ENCODE data around the gene GLB1L2. TPM values are rescaled to one million over a fixed set of nuclear protein-coding genes. Genes with fewer than 3 reads are reported as not detected.

GLB1L2 gene
- polyA plus RNA-seq, 4 donors, result 1.4 to 9.6 (median 4.2) TPM

GRCh38 chr11:134356656-134357544 lies 25.1 kb downstream of the GLB1L2 start:
- no peak overlapping the region for H3K27ac ChIP-seq (ENCODE audit: low read depth in 1 of 3, low read length in 2 of 3)
- H3K4me3 ChIP-seq (ENCODE audit: low read depth in 1 of 3, low read length in 3 of 3), result no peak overlapping the region
- DNase-seq (peak in 1 of 2 donors; percentile 25), FAIRE-seq (no peak)
- 88 to 91% (median 88%) methylated on average over 21 of the region's 21 CpGs for WGBS, 3 donors
- H3K27me3 ChIP-seq (ENCODE audit: control insufficient read depth in 3 of 3, insufficient read depth in 3 of 3, low read length in 3 of 3), result no peaks in the 10 kb centered on the region
- no peaks in the 10 kb centered on the region for H3K9me3 ChIP-seq (ENCODE audit: control insufficient read depth in 2 of 2, insufficient read depth in 1 of 2, low read depth in 1 of 2, low read length in 1 of 2)
- no peaks in the 10 kb centered on the region for H3K36me3 ChIP-seq (ENCODE audit: control insufficient read depth in 3 of 3, insufficient read depth in 2 of 3, low read depth in 1 of 3, low read length in 3 of 3)
- H3K4me1 ChIP-seq (ENCODE audit: control insufficient read depth in 3 of 3, insufficient read depth in 2 of 3, low read depth in 1 of 3, low read length in 2 of 3), result no peaks in the 10 kb centered on the region

- H3K9me3 ChIP-seq (ENCODE audit: control insufficient read depth in 2 of 2, insufficient read depth in 1 of 2, low read depth in 1 of 2, low read length in 1 of 2), result no peaks in the 10 kb centered on the region
Measured at GRCh38 chr11:134357545-134357839, 25.7 kb downstream of the GLB1L2 start.

GRCh38 chr11:134358165-134358855 lies 26.5 kb downstream of the GLB1L2 start:
- H3K9me3 ChIP-seq (ENCODE audit: control insufficient read depth in 2 of 2, insufficient read depth in 1 of 2, low read depth in 1 of 2, low read length in 1 of 2), result no peaks in the 10 kb centered on the region

More at GRCh38 chr11:134357545-134357839, 25.7 kb downstream of the GLB1L2 start:
- H3K27me3 ChIP-seq (ENCODE audit: control insufficient read depth in 3 of 3, insufficient read depth in 3 of 3, low read length in 3 of 3), result no peaks in the 10 kb centered on the region
- FAIRE-seq (no peak), DNase-seq (no peak)
- no peaks in the 10 kb centered on the region for H3K36me3 ChIP-seq (ENCODE audit: control insufficient read depth in 3 of 3, insufficient read depth in 2 of 3, low read depth in 1 of 3, low read length in 3 of 3)
- H3K4me1 ChIP-seq (ENCODE audit: control insufficient read depth in 3 of 3, insufficient read depth in 2 of 3, low read depth in 1 of 3, low read length in 2 of 3), result no peaks in the 10 kb centered on the region
- no peak overlapping the region for H3K27ac ChIP-seq (ENCODE audit: low read depth in 1 of 3, low read length in 2 of 3)
- WGBS, 3 donors, result 85 to 91% (median 90%) methylated on average over 8 of the region's 8 CpGs
- H3K4me3 ChIP-seq (ENCODE audit: low read depth in 1 of 3, low read length in 3 of 3), result no peak overlapping the region

DNA sequence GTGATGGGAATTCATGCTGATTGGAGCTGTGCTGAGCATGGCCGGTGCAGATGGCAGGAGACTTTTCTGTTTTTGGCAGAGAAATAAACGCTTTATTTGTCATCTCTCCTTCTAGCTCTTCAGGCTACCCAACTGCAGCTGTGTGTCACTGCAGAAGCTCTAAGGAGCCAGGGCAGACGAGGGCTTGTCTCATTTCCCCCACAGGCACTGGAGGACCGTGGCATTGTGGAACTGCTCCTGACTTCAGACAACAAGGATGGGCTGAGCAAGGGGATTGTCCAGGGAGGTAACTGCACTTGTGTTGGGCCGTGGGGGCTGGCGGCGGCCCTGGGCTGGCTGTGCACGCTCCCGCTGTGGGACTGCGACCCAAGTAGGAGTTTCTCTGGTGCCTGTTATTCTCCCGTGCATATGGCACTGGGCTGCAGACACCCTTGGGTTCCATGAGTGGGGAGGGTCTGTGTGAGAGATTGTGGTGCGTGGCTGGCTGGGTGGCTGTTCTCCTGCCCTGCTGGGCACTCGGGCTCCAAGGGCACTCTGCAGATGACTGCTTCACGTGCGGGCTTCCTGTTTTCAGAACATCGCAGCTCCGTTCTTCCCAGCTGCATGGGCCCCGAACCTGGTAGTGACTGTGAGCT lies 27.2 kb downstream of the GLB1L2 start:
- H3K4me3 ChIP-seq (ENCODE audit: low read depth in 1 of 3, low read length in 3 of 3), result no peak overlapping the region
- H3K36me3 ChIP-seq (ENCODE audit: control insufficient read depth in 3 of 3, insufficient read depth in 2 of 3, low read depth in 1 of 3, low read length in 3 of 3), result no peaks in the 10 kb centered on the region
- FAIRE-seq (no peak), DNase-seq (no peak)
- no peaks in the 10 kb centered on the region for H3K4me1 ChIP-seq (ENCODE audit: control insufficient read depth in 3 of 3, insufficient read depth in 2 of 3, low read depth in 1 of 3, low read length in 2 of 3)
- no peak overlapping the region for H3K27ac ChIP-seq (ENCODE audit: low read depth in 1 of 3, low read length in 2 of 3)
- no peaks in the 10 kb centered on the region for H3K27me3 ChIP-seq (ENCODE audit: control insufficient read depth in 3 of 3, insufficient read depth in 3 of 3, low read length in 3 of 3)
- no peaks in the 10 kb centered on the region for H3K9me3 ChIP-seq (ENCODE audit: control insufficient read depth in 2 of 2, insufficient read depth in 1 of 2, low read depth in 1 of 2, low read length in 1 of 2)
- WGBS, 3 donors, result 88 to 94% (median 93%) methylated on average over 18 of the region's 18 CpGs

More at GRCh38 chr11:134358165-134358855, 26.5 kb downstream of the GLB1L2 start:
- 91 to 95% (median 94%) methylated on average over 27 of the region's 27 CpGs for WGBS, 3 donors
- Histone ChIP-seq H3K4me1 (ENCODE audit: control insufficient read depth in 3 of 3, insufficient read depth in 2 of 3, low read depth in 1 of 3, low read length in 2 of 3) (no peaks in the 10 kb centered on the region), H3K4me3 (ENCODE audit: low read depth in 1 of 3, low read length in 3 of 3) (no peak overlapping the region), H3K27me3 (ENCODE audit: control insufficient read depth in 3 of 3, insufficient read depth in 3 of 3, low read length in 3 of 3) (no peaks in the 10 kb centered on the region), H3K27ac (ENCODE audit: low read depth in 1 of 3, low read length in 2 of 3) (no peak overlapping the region), H3K36me3 (ENCODE audit: control insufficient read depth in 3 of 3, insufficient read depth in 2 of 3, low read depth in 1 of 3, low read length in 3 of 3) (no peaks in the 10 kb centered on the region)
- no peak for FAIRE-seq
- no peak for DNase-seq

- no peaks in the 10 kb centered on the region for H3K9me3 ChIP-seq (ENCODE audit: control insufficient read depth in 2 of 2, insufficient read depth in 1 of 2, low read depth in 1 of 2, low read length in 1 of 2)
- no peak overlapping the region for H3K4me3 ChIP-seq (ENCODE audit: low read depth in 1 of 3, low read length in 3 of 3)
- WGBS, 3 donors, result 89 to 95% (median 92%) methylated on average over 10 of the region's 10 CpGs
- no peak for FAIRE-seq
- DNase-seq, result no peak
- no peaks in the 10 kb centered on the region for H3K4me1 ChIP-seq (ENCODE audit: control insufficient read depth in 3 of 3, insufficient read depth in 2 of 3, low read depth in 1 of 3, low read length in 2 of 3)
- H3K36me3 ChIP-seq (ENCODE audit: control insufficient read depth in 3 of 3, insufficient read depth in 2 of 3, low read depth in 1 of 3, low read length in 3 of 3), result no peaks in the 10 kb centered on the region
- H3K27ac ChIP-seq (ENCODE audit: low read depth in 1 of 3, low read length in 2 of 3), result no peak overlapping the region
- H3K27me3 ChIP-seq (ENCODE audit: control insufficient read depth in 3 of 3, insufficient read depth in 3 of 3, low read length in 3 of 3), result no peaks in the 10 kb centered on the region
Measured at GRCh38 chr11:134359646-134360045, 27.9 kb downstream of the GLB1L2 start.

DNA sequence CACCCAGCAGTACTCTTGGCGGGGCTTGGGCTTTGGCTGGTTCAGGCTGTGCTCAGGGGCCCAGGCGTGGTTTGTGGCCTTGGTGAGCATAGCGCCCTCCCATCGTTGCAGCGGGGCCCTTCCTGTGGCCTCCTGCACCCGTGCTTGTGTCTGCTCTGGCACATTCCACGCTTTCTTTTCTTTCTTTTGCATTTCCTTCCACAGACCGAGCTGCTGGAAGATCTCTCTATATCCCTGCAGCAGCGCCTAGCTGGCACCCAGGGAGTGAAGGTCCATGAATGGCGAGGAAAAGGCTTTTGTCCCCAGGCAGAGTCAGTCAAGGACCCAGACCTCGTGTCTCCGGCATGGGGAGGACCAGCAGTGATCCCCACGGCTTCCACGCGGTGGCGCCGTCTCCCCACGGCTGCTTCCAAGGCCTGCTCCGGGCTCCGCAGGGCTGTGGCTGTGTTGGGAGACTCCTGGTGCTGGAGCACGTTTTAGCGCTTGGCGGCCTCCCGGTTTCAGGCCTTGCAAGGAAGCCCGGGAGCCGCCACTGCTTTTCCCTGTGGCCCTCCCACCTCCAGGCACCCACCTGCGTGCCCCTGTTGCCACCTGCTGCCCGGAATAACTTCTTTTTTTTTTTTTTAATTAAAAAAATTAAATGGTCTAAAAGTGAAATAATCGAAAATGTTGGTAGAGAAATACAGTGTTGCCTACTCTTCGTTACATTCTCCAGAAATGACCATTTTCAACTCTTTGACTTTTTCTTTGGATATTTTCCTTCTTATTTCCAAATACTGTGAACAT lies 28.5 kb downstream of the GLB1L2 start:
- no peak for FAIRE-seq
- Histone ChIP-seq H3K9me3 (ENCODE audit: control insufficient read depth in 2 of 2, insufficient read depth in 1 of 2, low read depth in 1 of 2, low read length in 1 of 2) (no peaks in the 10 kb centered on the region), H3K27me3 (ENCODE audit: control insufficient read depth in 3 of 3, insufficient read depth in 3 of 3, low read length in 3 of 3) (no peaks in the 10 kb centered on the region), H3K27ac (ENCODE audit: low read depth in 1 of 3, low read length in 2 of 3) (no peak overlapping the region), H3K36me3 (ENCODE audit: control insufficient read depth in 3 of 3, insufficient read depth in 2 of 3, low read depth in 1 of 3, low read length in 3 of 3) (no peaks in the 10 kb centered on the region), H3K4me1 (ENCODE audit: control insufficient read depth in 3 of 3, insufficient read depth in 2 of 3, low read depth in 1 of 3, low read length in 2 of 3) (no peaks in the 10 kb centered on the region), H3K4me3 (ENCODE audit: low read depth in 1 of 3, low read length in 3 of 3) (no peak overlapping the region)
- peak; percentile 80 to 89 for DNase-seq
- 23 to 27% (median 25%) methylated on average over 28 to 30 of the region's 30 CpGs for WGBS, 3 donors

GRCh38 chr11:134361661-134362060 lies 29.9 kb downstream of the GLB1L2 start:
- H3K9me3 ChIP-seq (ENCODE audit: control insufficient read depth in 2 of 2, insufficient read depth in 1 of 2, low read depth in 1 of 2, low read length in 1 of 2), result no peaks in the 10 kb centered on the region
- FAIRE-seq, result no peak
- H3K27me3 ChIP-seq (ENCODE audit: control insufficient read depth in 3 of 3, insufficient read depth in 3 of 3, low read length in 3 of 3), result no peaks in the 10 kb centered on the region
- WGBS, 3 donors, result 76 to 89% (median 88%) methylated on average over 26 of the region's 26 CpGs
- no peak overlapping the region for H3K27ac ChIP-seq (ENCODE audit: low read depth in 1 of 3, low read length in 2 of 3)
- H3K4me1 ChIP-seq (ENCODE audit: control insufficient read depth in 3 of 3, insufficient read depth in 2 of 3, low read depth in 1 of 3, low read length in 2 of 3), result no peaks in the 10 kb centered on the region
- no peak for DNase-seq
- no peaks in the 10 kb centered on the region for H3K36me3 ChIP-seq (ENCODE audit: control insufficient read depth in 3 of 3, insufficient read depth in 2 of 3, low read depth in 1 of 3, low read length in 3 of 3)
- H3K4me3 ChIP-seq (ENCODE audit: low read depth in 1 of 3, low read length in 3 of 3), result no peak overlapping the region
